AG09319 (cell line): ENCODE results near the gene ZSCAN4.

Experiments
- DNase-seq: peaks from one replicate; pipeline ENCODE4 v3.0.0-alpha.2; 2010; ENCODE audit warnings: low read depth; ENCODE audit errors: extremely low read depth
- CTCF ChIP-seq: IDR thresholded peaks from 2 replicates; pipeline ENCODE4 v1.5.1; 2011; ENCODE audit warnings: low read depth, mild to moderate bottlenecking, inconsistent platforms, low read length, moderate library complexity

The ZSCAN4 gene

GRCh38 chr19:57641715-57642234, 27.0 kb upstream of the ZSCAN4 start:
- TF ChIP-seq CTCF = no peak
- no peak for DNase-seq

- no peak for TF ChIP-seq CTCF
- no peak for DNase-seq
Measured at GRCh38 chr19:57642396-57643046, 26.2 kb upstream of the ZSCAN4 start.

- TF ChIP-seq CTCF = no peak
- DNase-seq = no peak
Measured at GRCh38 chr19:57643734-57644133, 25.0 kb upstream of the ZSCAN4 start.

GRCh38 chr19:57648331-57649003, 20.3 kb upstream of the ZSCAN4 start:
- TF ChIP-seq CTCF = no peak
- DNase-seq = no peak

- DNase-seq = no peak
- no peak for TF ChIP-seq CTCF
Measured at GRCh38 chr19:57651654-57651996, 17.1 kb upstream of the ZSCAN4 start.

- TF ChIP-seq CTCF = no peak
- DNase-seq = no peak
Measured at GRCh38 chr19:57653689-57654088, 15.0 kb upstream of the ZSCAN4 start.

GRCh38 chr19:57655443-57655842, 13.3 kb upstream of the ZSCAN4 start:
- no peak for DNase-seq
- TF ChIP-seq CTCF = no peak
